H9 (cell line): Measurements from ENCODE around the gene GREB1L. TPM values are rescaled to one million over a fixed set of nuclear protein-coding genes. Genes with fewer than 3 reads are reported as not detected.

Experiments
- DNase-seq: peaks from one replicate; pipeline ENCODE4 v3.0.0-alpha.2; 2017
- H2AFZ ChIP-seq: one replicate; pipeline ENCODE4 v1.6.1; 2013; ENCODE audit warnings: mild to moderate bottlenecking, low read length, control low read depth, moderate library complexity
- H2AK5ac ChIP-seq: 2 replicates; pipeline ENCODE4 v1.6.1; 2013; ENCODE audit warnings: low read length, control low read depth, mixed read lengths; ENCODE audit not compliant: insufficient read length
- H2BK120ac ChIP-seq: one replicate; pipeline ENCODE4 v1.6.1; 2013; ENCODE audit warnings: low read depth, mild to moderate bottlenecking, low read length, control low read depth, inconsistent platforms; ENCODE audit not compliant: poor library complexity, severe bottlenecking
- H2BK12ac ChIP-seq: 2 replicates; pipeline ENCODE4 v1.6.1; 2013; ENCODE audit warnings: low read length, control low read depth, mixed read lengths, low read depth; ENCODE audit not compliant: insufficient read length
- H2BK15ac ChIP-seq: 2 replicates; pipeline ENCODE4 v1.6.1; 2013; ENCODE audit warnings: low read depth, low read length, control low read depth
- H2BK20ac ChIP-seq: one replicate; pipeline ENCODE4 v1.6.1; 2013; ENCODE audit warnings: low read depth, mild to moderate bottlenecking, low read length, control low read depth, inconsistent platforms; ENCODE audit not compliant: poor library complexity, severe bottlenecking
- H2BK5ac ChIP-seq: 2 replicates; pipeline ENCODE4 v1.6.1; 2013; ENCODE audit warnings: low read length, control low read depth, mixed read lengths; ENCODE audit not compliant: insufficient read length
- H3K14ac ChIP-seq: 2 replicates; pipeline ENCODE4 v1.6.1; 2013; ENCODE audit warnings: low read length, control low read depth; ENCODE audit not compliant: insufficient read depth
- H3K18ac ChIP-seq: 2 replicates; pipeline ENCODE4 v1.6.1; 2013; ENCODE audit warnings: low read depth, mild to moderate bottlenecking, mixed read lengths, low read length, control low read depth; ENCODE audit not compliant: insufficient read length
- H3K23ac ChIP-seq: 2 replicates; pipeline ENCODE4 v1.6.1; 2013; ENCODE audit warnings: low read length, control low read depth, mixed read lengths, low read depth; ENCODE audit not compliant: insufficient read length
- H3K23me2 ChIP-seq: 2 replicates; pipeline ENCODE4 v1.6.1; 2013; ENCODE audit warnings: low read depth, mild to moderate bottlenecking, mixed read lengths, low read length, control low read depth; ENCODE audit not compliant: insufficient read length, poor library complexity, severe bottlenecking
- H3K27ac ChIP-seq: 2 replicates; pipeline ENCODE4 v1.5.1; 2013; ENCODE audit warnings: low read length, control low read depth, mixed read lengths, low read depth; ENCODE audit not compliant: insufficient read length
- H3K27me3 ChIP-seq: 2 replicates; pipeline ENCODE4 v1.6.1; 2013; ENCODE audit warnings: low read length, control low read depth, inconsistent platforms; ENCODE audit not compliant: insufficient read depth
- H3K4ac ChIP-seq: 2 replicates; pipeline ENCODE4 v1.6.1; 2013; ENCODE audit warnings: low read depth, mild to moderate bottlenecking, control low read depth, inconsistent platforms, low read length, moderate library complexity
- H3K4me1 ChIP-seq: 2 replicates; pipeline ENCODE4 v1.6.1; 2013; ENCODE audit warnings: low read length, control low read depth, inconsistent platforms; ENCODE audit not compliant: insufficient read depth
- H3K4me2 ChIP-seq: 2 replicates; pipeline ENCODE4 v1.6.1; 2013; ENCODE audit warnings: low read length, control low read depth, mixed read lengths; ENCODE audit not compliant: insufficient read length, insufficient read depth
- H3K56ac ChIP-seq: 2 replicates; pipeline ENCODE4 v1.6.1; 2013; ENCODE audit warnings: low read depth, mild to moderate bottlenecking, mixed read lengths, low read length, control low read depth; ENCODE audit not compliant: insufficient read length
- H3K79me1 ChIP-seq: 2 replicates; pipeline ENCODE4 v1.6.1; 2013; ENCODE audit warnings: low read depth, mild to moderate bottlenecking, moderate library complexity, low read length, control low read depth, inconsistent platforms; ENCODE audit not compliant: insufficient read depth, poor library complexity, severe bottlenecking
- H3K79me2 ChIP-seq: 2 replicates; pipeline ENCODE4 v1.6.1; 2013; ENCODE audit warnings: low read length, control low read depth, inconsistent platforms; ENCODE audit not compliant: insufficient read depth
- H3K9ac ChIP-seq: 2 replicates; pipeline ENCODE4 v1.6.1; 2013; ENCODE audit warnings: low read length, control low read depth, mixed read lengths; ENCODE audit not compliant: insufficient read length; ENCODE audit errors: extremely low read depth
- H3K9me3 ChIP-seq: one replicate; pipeline ENCODE4 v1.6.1; 2013; ENCODE audit warnings: low read depth, low read length, inconsistent platforms; ENCODE audit not compliant: control insufficient read depth
- H3T11ph ChIP-seq: one replicate; pipeline ENCODE4 v1.6.1; 2013; ENCODE audit warnings: mild to moderate bottlenecking, low read length, control low read depth, inconsistent platforms
- H4K20me1 ChIP-seq: one replicate; pipeline ENCODE4 v1.6.1; 2013; ENCODE audit not compliant: control insufficient read depth, insufficient read length, insufficient read depth
- H4K5ac ChIP-seq: 2 replicates; pipeline ENCODE4 v1.6.1; 2013; ENCODE audit warnings: low read depth, mild to moderate bottlenecking, mixed read lengths, low read length, control low read depth; ENCODE audit not compliant: insufficient read length
- H4K8ac ChIP-seq: replicated peaks from 2 replicates; pipeline ENCODE4 v1.6.1; 2013; ENCODE audit warnings: low read length, control low read depth, mixed read lengths, low read depth; ENCODE audit not compliant: insufficient read length
- H4K91ac ChIP-seq: 2 replicates; pipeline ENCODE4 v1.6.1; 2013; ENCODE audit warnings: low read depth, mild to moderate bottlenecking, moderate library complexity, mixed read lengths, low read length, control low read depth; ENCODE audit not compliant: insufficient read length
- H3K27ac Mint-ChIP-seq, 3 experiments: 2 replicates in 2 of 3; 3 replicates in 1 of 3; pipeline ENCODE4 v1.8.0; 2020 to 2021; ENCODE audit warnings: mixed read lengths in 3 of 3, mild to moderate bottlenecking in 1 of 3, moderate library complexity in 1 of 3
- H3K27me3 Mint-ChIP-seq: 2 replicates; pipeline ENCODE4 v1.8.0; 2021; ENCODE audit warnings: low read depth, mild to moderate bottlenecking, moderate library complexity, mixed read lengths
- H3K36me3 Mint-ChIP-seq, 3 experiments: 2 replicates in 2 of 3; 3 replicates in 1 of 3; pipeline ENCODE4 v1.8.0; 2020 to 2021; ENCODE audit warnings: low read depth in 3 of 3, mixed read lengths in 3 of 3; ENCODE audit not compliant: insufficient read depth in 1 of 3
- H3K4me1 Mint-ChIP-seq, 2 experiments: 2 replicates each; pipeline ENCODE4 v1.8.0; 2020; ENCODE audit warnings: mixed read lengths in 2 of 2
- H3K4me3 Mint-ChIP-seq, 2 experiments: 2 replicates in 1 of 2; 3 replicates in 1 of 2; pipeline ENCODE4 v1.8.0; 2020 to 2021; ENCODE audit warnings: mild to moderate bottlenecking in 2 of 2, mixed read lengths in 2 of 2, moderate library complexity in 1 of 2
- H3K9me3 Mint-ChIP-seq, 2 experiments: 2 replicates in 1 of 2; 3 replicates in 1 of 2; pipeline ENCODE4 v1.8.0; 2020; ENCODE audit warnings: mild to moderate bottlenecking in 2 of 2, mixed read lengths in 2 of 2, moderate library complexity in 1 of 2
- WGBS: extraction: QIAGEN DNeasy Blood & Tissue Kit; methylation state at CpG from one replicate; pipeline ENCODE4 v1.1.7; 2013; ENCODE audit warnings: missing lambda C conversion rate, low lambda C conversion rate, mixed read lengths; ENCODE audit not compliant: insufficient read length; ENCODE audit errors: extremely low coverage; 5-methylcytosine and 5-hydroxymethylcytosine counted together
- total RNA-seq: library from RNA; stranded (reverse); gene quantifications from 2 replicates; pipeline ENCODE4 v1.2.1, GENCODE V29; 2021
- TF ChIP-seq, protein P1 (sequence below): fragments of 200-600 bp; sonication (generic); conservative IDR thresholded peaks from 3 replicates; pipeline ENCODE4 v1.8.0; 2021; ENCODE audit warnings: antibody characterized with exemption, mild to moderate bottlenecking

Gene GREB1L
- total RNA-seq, 1 experiment from 2014 or later: 2.7 TPM

DNA sequence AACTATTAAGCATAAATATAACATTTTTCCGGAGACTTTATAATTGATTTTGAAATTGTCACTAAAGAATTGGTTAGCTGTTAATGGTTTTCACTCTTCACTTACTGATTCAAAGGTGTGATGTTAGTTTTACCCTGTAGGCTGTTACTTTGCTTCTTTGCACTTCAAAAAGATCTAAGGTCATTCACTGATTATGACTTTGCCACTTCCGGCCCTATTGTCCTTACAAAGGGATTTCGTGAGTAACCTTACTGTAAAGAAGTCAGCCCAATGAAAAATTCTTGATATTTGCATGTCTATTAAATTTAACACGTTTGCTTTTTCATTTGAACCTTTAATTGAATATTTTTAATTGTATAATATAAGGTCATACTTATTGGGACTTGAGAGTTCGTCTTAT is 61.4 kb downstream of the GREB1L start:
- no peak for DNase-seq
- Histone ChIP-seq H3T11ph (no peak overlapping the region), H3K23ac (no peak overlapping the region), H3K4ac (no peak overlapping the region), H3K27me3 (no peaks in the 10 kb centered on the region), H2BK120ac (no peak overlapping the region), H4K20me1 (no peaks in the 10 kb centered on the region), H4K8ac (no peak overlapping the region), H2BK12ac (no peak overlapping the region), H3K14ac (no peak overlapping the region), H3K9ac (no peak overlapping the region), H4K91ac (no peak overlapping the region), H3K79me1 (no peaks in the 10 kb centered on the region), H3K23me2 (no peaks in the 10 kb centered on the region), H3K4me1 (no peaks in the 10 kb centered on the region), H3K56ac (no peak overlapping the region), H3K18ac (no peak overlapping the region), H2BK5ac (no peak overlapping the region), H3K27ac (no peak overlapping the region), H3K4me2 (no peak overlapping the region), H4K5ac (no peak overlapping the region), H2AK5ac (no peak overlapping the region), H3K79me2 (no peaks in the 10 kb centered on the region), H2BK20ac (no peak overlapping the region), H2BK15ac (no peak overlapping the region), H2AFZ (no peak overlapping the region), H3K9me3 (no peaks in the 10 kb centered on the region)
- H3K36me3 Mint-ChIP-seq: no peaks in the 10 kb centered on the region
- H3K4me3 Mint-ChIP-seq: no peak overlapping the region
- TF ChIP-seq, protein P1, sequence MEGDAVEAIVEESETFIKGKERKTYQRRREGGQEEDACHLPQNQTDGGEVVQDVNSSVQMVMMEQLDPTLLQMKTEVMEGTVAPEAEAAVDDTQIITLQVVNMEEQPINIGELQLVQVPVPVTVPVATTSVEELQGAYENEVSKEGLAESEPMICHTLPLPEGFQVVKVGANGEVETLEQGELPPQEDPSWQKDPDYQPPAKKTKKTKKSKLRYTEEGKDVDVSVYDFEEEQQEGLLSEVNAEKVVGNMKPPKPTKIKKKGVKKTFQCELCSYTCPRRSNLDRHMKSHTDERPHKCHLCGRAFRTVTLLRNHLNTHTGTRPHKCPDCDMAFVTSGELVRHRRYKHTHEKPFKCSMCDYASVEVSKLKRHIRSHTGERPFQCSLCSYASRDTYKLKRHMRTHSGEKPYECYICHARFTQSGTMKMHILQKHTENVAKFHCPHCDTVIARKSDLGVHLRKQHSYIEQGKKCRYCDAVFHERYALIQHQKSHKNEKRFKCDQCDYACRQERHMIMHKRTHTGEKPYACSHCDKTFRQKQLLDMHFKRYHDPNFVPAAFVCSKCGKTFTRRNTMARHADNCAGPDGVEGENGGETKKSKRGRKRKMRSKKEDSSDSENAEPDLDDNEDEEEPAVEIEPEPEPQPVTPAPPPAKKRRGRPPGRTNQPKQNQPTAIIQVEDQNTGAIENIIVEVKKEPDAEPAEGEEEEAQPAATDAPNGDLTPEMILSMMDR: no peak
- H3K27me3 Mint-ChIP-seq: no peaks in the 10 kb centered on the region; the same call in 1 of the 2 replicates
- peaks cover 38 to 57% of the 10 kb centered on the region in 2 experiments for H3K4me1 Mint-ChIP-seq
- H3K27ac Mint-ChIP-seq: no peak overlapping the region
- no peaks in the 10 kb centered on the region for H3K9me3 Mint-ChIP-seq
- WGBS: no CpG with 5 or more reads among the region's 5 CpGs
